ENCODE results near the gene NCS1. TPM values are rescaled to one million over a fixed set of nuclear protein-coding genes. Genes with fewer than 3 reads are reported as not detected.
A peak's percentile ranks its signal among the peaks of the same experiment; 100 is the strongest.

NCS1 gene
- total RNA-seq, 1 experiment from 2014 or later = 58.6 TPM

- Histone ChIP-seq H3K4me3 (ENCODE audit: low read depth, low read length, poor library complexity, severe bottlenecking) (no peak overlapping the region), H3K4me1 (ENCODE audit: insufficient read depth, low read length, poor library complexity, severe bottlenecking) (peaks cover 16% of the 10 kb centered on the region), H3K27ac (ENCODE audit: low read depth, low read length, poor library complexity, severe bottlenecking) (no peak overlapping the region), H3K9me3 (ENCODE audit: low read depth, low read length, poor library complexity, severe bottlenecking) (no peaks in the 10 kb centered on the region), H3K36me3 (ENCODE audit: insufficient read depth, low read length, poor library complexity, severe bottlenecking) (no peaks in the 10 kb centered on the region), H3K27me3 (replicated peaks; ENCODE audit: insufficient read depth, low read depth, low read length, poor library complexity) (no peaks in the 10 kb centered on the region)
- intact Hi-C loops (cut with micrococcal nuclease; ENCODE audit: unreplicated experiment) = no loop called here
- BruUV-seq (replicated peaks) = no TSS peak
- ChIA-PET POLR2A (ENCODE audit: low non-redundant PET) (interaction anchor here (0.5 kb wide), 1 partner anchor 174 kb away, joined by 3 read pairs; no protein-coding TSS in a partner anchor), CTCF (no interaction called here)
- no peak for TF ChIP-seq EZH2 (IDR thresholded peaks at IDR 0.05; ENCODE audit: borderline replicate concordance, low read depth, low read length, poor library complexity, severe bottlenecking)
- TF ChIP-seq CTCF (conservative IDR thresholded peaks at IDR 0.05; ENCODE audit: low read depth, low read length) = no peak
- no peak for DNase-seq (ENCODE audit: low spot score)
Observed at GRCh38 chr9:130180516-130180915, 8.3 kb downstream of the NCS1 start.

DNA sequence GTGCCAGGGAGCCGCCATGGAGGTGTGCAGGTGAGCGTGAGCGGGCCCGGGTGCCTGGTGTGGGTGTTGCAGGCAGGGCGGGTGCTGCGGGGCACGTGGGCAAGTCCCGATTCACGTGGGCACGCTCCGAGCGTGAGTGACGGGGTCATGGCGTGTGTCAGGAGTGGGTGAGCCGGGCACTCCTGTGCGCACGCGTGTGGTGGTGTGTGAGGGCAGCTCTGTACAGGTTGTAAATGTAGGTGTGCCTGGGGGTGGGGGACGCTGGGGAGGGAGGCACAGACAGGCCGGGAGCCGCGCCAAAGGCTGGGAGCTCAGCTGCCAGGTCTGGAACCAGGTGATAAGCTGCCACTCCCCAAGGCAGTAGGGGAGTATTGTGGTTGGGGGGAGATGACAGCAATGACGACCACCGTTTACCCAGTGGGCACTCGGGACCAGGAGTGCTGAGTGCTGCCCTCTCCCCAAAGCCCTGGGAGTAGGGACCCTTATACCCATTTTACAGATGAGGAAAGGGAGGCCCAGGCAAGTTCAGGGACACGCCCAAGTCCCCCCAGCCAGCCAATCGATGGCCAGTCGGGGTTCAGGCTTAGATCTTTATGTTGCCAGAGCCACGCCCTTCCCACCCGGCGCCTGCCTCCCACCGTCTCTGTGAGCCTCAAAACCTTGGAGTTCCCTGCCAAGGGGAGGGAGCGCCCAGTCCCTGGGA, 9.6 kb downstream of the NCS1 start:
- Histone ChIP-seq H3K9me3 (ENCODE audit: low read depth, low read length, poor library complexity, severe bottlenecking) (no peaks in the 10 kb centered on the region), H3K4me1 (ENCODE audit: insufficient read depth, low read length, poor library complexity, severe bottlenecking) (peaks cover 26% of the 10 kb centered on the region), H3K27ac (ENCODE audit: low read depth, low read length, poor library complexity, severe bottlenecking) (no peak overlapping the region), H3K27me3 (replicated peaks; ENCODE audit: insufficient read depth, low read depth, low read length, poor library complexity) (no peaks in the 10 kb centered on the region), H3K36me3 (ENCODE audit: insufficient read depth, low read length, poor library complexity, severe bottlenecking) (no peaks in the 10 kb centered on the region), H3K4me3 (ENCODE audit: low read depth, low read length, poor library complexity, severe bottlenecking) (no peak overlapping the region)
- TF ChIP-seq CTCF (conservative IDR thresholded peaks at IDR 0.05; ENCODE audit: low read depth, low read length) (no peak), EZH2 (IDR thresholded peaks at IDR 0.05; ENCODE audit: borderline replicate concordance, low read depth, low read length, poor library complexity, severe bottlenecking) (no peak)
- no TSS peak for BruUV-seq (replicated peaks)
- no peak for DNase-seq (ENCODE audit: low spot score)
- CTCF ChIA-PET = no interaction called here
- intact Hi-C loops (cut with micrococcal nuclease; ENCODE audit: unreplicated experiment) = no loop called here
- POLR2A ChIA-PET (ENCODE audit: low non-redundant PET) = no interaction called here

DNA sequence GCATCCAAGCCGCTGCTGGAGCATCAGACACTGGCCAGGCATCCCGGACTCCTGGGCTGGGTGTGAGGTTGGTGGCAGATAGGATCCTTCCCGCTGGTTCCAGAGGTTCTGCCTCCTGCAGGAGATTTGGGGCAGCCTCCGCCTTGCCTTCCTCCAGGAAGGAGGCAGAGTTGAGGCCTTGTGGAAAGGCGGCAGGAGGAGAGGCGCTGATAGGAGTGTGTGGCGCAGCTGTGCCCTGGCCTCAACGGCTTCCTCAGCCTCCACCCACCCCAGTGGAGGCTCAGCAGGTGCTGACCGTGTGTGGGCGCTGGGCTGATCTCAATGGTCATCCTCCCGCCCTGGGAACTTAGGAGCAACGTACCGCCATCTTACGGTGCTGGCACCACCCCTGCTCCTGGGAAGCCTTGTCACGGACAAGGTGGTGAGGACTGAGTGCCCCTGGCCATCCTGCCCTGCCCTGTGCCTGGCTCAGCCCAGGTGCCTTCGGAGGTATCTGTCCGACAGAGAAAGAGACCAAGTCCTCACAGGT, 10.2 kb downstream of the NCS1 start:
- no peak overlapping the region for H3K4me3 ChIP-seq (ENCODE audit: low read depth, low read length, poor library complexity, severe bottlenecking)
- H3K9me3 ChIP-seq (ENCODE audit: low read depth, low read length, poor library complexity, severe bottlenecking) = no peaks in the 10 kb centered on the region
- no peak for DNase-seq (ENCODE audit: low spot score)
- no peaks in the 10 kb centered on the region for H3K36me3 ChIP-seq (ENCODE audit: insufficient read depth, low read length, poor library complexity, severe bottlenecking)
- peak overlapping the region; percentile 53 for H3K27ac ChIP-seq (ENCODE audit: low read depth, low read length, poor library complexity, severe bottlenecking)
- CTCF ChIA-PET = no interaction called here
- H3K4me1 ChIP-seq (ENCODE audit: insufficient read depth, low read length, poor library complexity, severe bottlenecking) = peaks cover 30% of the 10 kb centered on the region
- H3K27me3 ChIP-seq (replicated peaks; ENCODE audit: insufficient read depth, low read depth, low read length, poor library complexity) = no peaks in the 10 kb centered on the region
- POLR2A ChIA-PET (ENCODE audit: low non-redundant PET) = no interaction called here
- no peak for TF ChIP-seq CTCF (conservative IDR thresholded peaks at IDR 0.05; ENCODE audit: low read depth, low read length)
- TF ChIP-seq EZH2 (IDR thresholded peaks at IDR 0.05; ENCODE audit: borderline replicate concordance, low read depth, low read length, poor library complexity, severe bottlenecking) = no peak
- intact Hi-C loops (cut with micrococcal nuclease; ENCODE audit: unreplicated experiment) = no loop called here
- BruUV-seq (replicated peaks) = no TSS peak
